A549 (cell line): ENCODE results near the gene SEMA4B. TPM values are rescaled to one million over a fixed set of nuclear protein-coding genes. Genes with fewer than 3 reads are reported as not detected.

Experiments
- ATAC-seq, 2 experiments: fragments of 200-7000 bp in 1 of 2; fragments of >200 bp in 1 of 2; cut with Nextera tagmentation in 1 of 2; cut with Tn5 transposase in 1 of 2; 3 replicates each; pipeline versions ENCODE4 v1.8.0 to v1.9.1; 2018 to 2020; ENCODE audit warnings: mild to moderate bottlenecking in 1 of 2, moderate library complexity in 1 of 2
- CTCF ChIA-PET: fragments of 300-600 bp; sonication (Branson Sonifier 250); formaldehyde crosslinking; extraction: SDS; loops from one replicate; lab custom pipeline; 2021; ENCODE audit warnings: antibody characterized with exemption, inconsistent platforms; lab: Yijun Ruan, JAX
- POLR2A ChIA-PET: fragments of 350-600 bp; formaldehyde crosslinking; extraction: SDS; loops from one replicate; lab custom pipeline; 2021; ENCODE audit warnings: antibody characterized with exemption, inconsistent platforms; lab: Yijun Ruan, JAX
- DNase-seq, 2 experiments: peaks; one replicate each; pipeline versions ENCODE4 v3.0.0 to v3.0.0-alpha.2; 2011 to 2016; ENCODE audit warnings: low read depth in 1 of 2, low spot score in 1 of 2
- FAIRE-seq: peaks from 2 replicates; lab custom pipeline; 2011; peaks lifted over from hg19 to GRCh38; lab: Jason Lieb, UNC
- H3K27ac ChIP-seq, 2 experiments: fragments of >200 bp; sonication (Bioruptor Twin); formaldehyde crosslinking; 3 replicates each; pipeline ENCODE4 v1.5.1; 2016 to 2017
- H3K4me1 ChIP-seq: fragments of >200 bp; sonication (Bioruptor Twin); formaldehyde crosslinking; 3 replicates; pipeline ENCODE4 v1.6.1; 2016
- H3K4me2 ChIP-seq: fragments of >200 bp; sonication (Bioruptor Twin); formaldehyde crosslinking; 3 replicates; pipeline ENCODE4 v1.6.1; 2016
- H3K4me3 ChIP-seq: fragments of >200 bp; sonication (Bioruptor Twin); formaldehyde crosslinking; 3 replicates; pipeline ENCODE4 v1.5.1; 2016
- H3K9me3 ChIP-seq: fragments of >200 bp; sonication (Bioruptor Twin); formaldehyde crosslinking; 3 replicates; pipeline ENCODE4 v1.6.1; 2016
- CBX8 ChIP-seq: fragments of 200-600 bp; sonication (generic); IDR thresholded peaks from 2 replicates; pipeline ENCODE4 v1.6.1; 2016
- CEBPB ChIP-seq, 2 experiments: fragments of >200 bp in 1 of 2; sonication (Bioruptor Twin) in 1 of 2; formaldehyde crosslinking in 1 of 2; IDR thresholded peaks; 2 replicates each; pipeline ENCODE4 v1.6.1; 2012 to 2016
- CHD2 ChIP-seq: fragments of 150-350 bp; IDR thresholded peaks from 2 replicates; pipeline ENCODE4 v1.6.1; 2014; ENCODE audit warnings: low read length; ENCODE audit not compliant: partially characterized antibody
- EHMT2 ChIP-seq: fragments of 200-600 bp; sonication (generic); IDR thresholded peaks from 2 replicates; pipeline ENCODE4 v1.6.1; 2016; ENCODE audit warnings: antibody characterized with exemption, low read depth, mild to moderate bottlenecking, moderate library complexity
- FOSB ChIP-seq: fragments of 250-450 bp; sonication (Bioruptor Pico); IDR thresholded peaks from 2 replicates; pipeline ENCODE4 v1.5.0; 2020; ENCODE audit warnings: mild to moderate bottlenecking, moderate library complexity
- HDAC2 ChIP-seq: fragments of 200-600 bp; sonication (generic); IDR thresholded peaks from 2 replicates; pipeline ENCODE4 v1.6.1; 2016
- HEYL ChIP-seq: fragments of 250-450 bp; sonication (Bioruptor Pico); IDR thresholded peaks from 2 replicates; pipeline ENCODE4 v1.8.0; 2021; ENCODE audit warnings: mild to moderate bottlenecking, moderate library complexity
- HOXB5 ChIP-seq: fragments of 250-450 bp; sonication (Bioruptor Pico); IDR thresholded peaks from 2 replicates; pipeline ENCODE4 v1.5.0; 2020; ENCODE audit warnings: mild to moderate bottlenecking, moderate library complexity
- JUN ChIP-seq, 2 experiments: fragments of >200 bp; sonication (Bioruptor Twin); formaldehyde crosslinking; IDR thresholded peaks; 2 replicates in 1 of 2; 3 replicates in 1 of 2; pipeline ENCODE4 v1.6.1; 2016 to 2017
- JUNB ChIP-seq: fragments of >200 bp; sonication (Bioruptor Twin); formaldehyde crosslinking; IDR thresholded peaks from 2 replicates; pipeline ENCODE4 v1.6.1; 2016
- KDM1A ChIP-seq: fragments of 200-600 bp; sonication (generic); IDR thresholded peaks from 2 replicates; pipeline ENCODE4 v1.6.1; 2016; ENCODE audit warnings: low read depth, mild to moderate bottlenecking
- MAFK ChIP-seq: fragments of 450-650 bp; IDR thresholded peaks from 2 replicates; pipeline ENCODE4 v1.6.1; 2014; ENCODE audit not compliant: partially characterized antibody
- MYC ChIP-seq: IDR thresholded peaks from 2 replicates; pipeline ENCODE4 v1.6.1; 2012; ENCODE audit warnings: mild to moderate bottlenecking, inconsistent platforms, low read length, improper control_type of control experiment, borderline replicate concordance
- NPAS2 ChIP-seq: fragments of 250-450 bp; sonication (Bioruptor Pico); IDR thresholded peaks from 2 replicates; pipeline ENCODE4 v1.8.0; 2022; ENCODE audit warnings: mild to moderate bottlenecking, moderate library complexity, borderline replicate concordance
- PHF8 ChIP-seq: fragments of 200-600 bp; sonication (generic); IDR thresholded peaks from 2 replicates; pipeline ENCODE4 v1.6.1; 2016; ENCODE audit warnings: low read depth, mild to moderate bottlenecking, antibody characterized with exemption, moderate library complexity, borderline replicate concordance
- SMC3 ChIP-seq: fragments of >200 bp; sonication (Bioruptor Twin); formaldehyde crosslinking; IDR thresholded peaks from 3 replicates; pipeline ENCODE4 v1.6.1; 2018; ENCODE audit warnings: inconsistent platforms
- SREBF2 ChIP-seq: fragments of 450-650 bp; IDR thresholded peaks from 2 replicates; pipeline ENCODE4 v1.6.1; 2014; ENCODE audit warnings: mild to moderate bottlenecking, moderate library complexity
- ZC3H11A ChIP-seq: fragments of 450-650 bp; IDR thresholded peaks from 2 replicates; pipeline ENCODE4 v1.6.1; 2014; ENCODE audit warnings: antibody characterized with exemption, mild to moderate bottlenecking
- WGBS: methylation state at CpG from one replicate; pipeline ENCODE4 v1.1.6; 2017; ENCODE audit errors: missing lambda C conversion rate; 5-methylcytosine and 5-hydroxymethylcytosine counted together
- polyA plus RNA-seq, 4 experiments: library from polyadenylated mRNA; depleted of rRNA in 3 of 4; stranded (reverse); fragments of >200 nt; fragmentation: RNase III in 1 of 4; extraction: RNeasy Plus Mini Kit Qiagen cat#74134 plus additional on column Dnase treatment in 1 of 4; gene quantifications; 2 replicates in 3 of 4; 3 replicates in 1 of 4; pipeline ENCODE4 v1.2.3, GENCODE V29; 2011 to 2017
- TF ChIP-seq, protein P1 (sequence below): IDR thresholded peaks from 2 replicates; pipeline ENCODE4 v1.6.1; 2012; ENCODE audit warnings: low read depth, borderline replicate concordance
- TF ChIP-seq, protein P2 (sequence below): fragments of 250-450 bp; sonication (Bioruptor Pico); IDR thresholded peaks from 2 replicates; pipeline ENCODE4 v1.5.0; 2020; ENCODE audit warnings: low read depth, mild to moderate bottlenecking, moderate library complexity
- TF ChIP-seq, protein P3 (sequence below): fragments of >200 bp; sonication (Bioruptor Twin); formaldehyde crosslinking; IDR thresholded peaks from 3 replicates; pipeline ENCODE4 v1.6.1; 2016

Gene SEMA4B
- polyA plus RNA-seq, 2 of the 4 experiments (the other 2 are of a cell fraction): 45.3 to 47.1 TPM

DNA sequence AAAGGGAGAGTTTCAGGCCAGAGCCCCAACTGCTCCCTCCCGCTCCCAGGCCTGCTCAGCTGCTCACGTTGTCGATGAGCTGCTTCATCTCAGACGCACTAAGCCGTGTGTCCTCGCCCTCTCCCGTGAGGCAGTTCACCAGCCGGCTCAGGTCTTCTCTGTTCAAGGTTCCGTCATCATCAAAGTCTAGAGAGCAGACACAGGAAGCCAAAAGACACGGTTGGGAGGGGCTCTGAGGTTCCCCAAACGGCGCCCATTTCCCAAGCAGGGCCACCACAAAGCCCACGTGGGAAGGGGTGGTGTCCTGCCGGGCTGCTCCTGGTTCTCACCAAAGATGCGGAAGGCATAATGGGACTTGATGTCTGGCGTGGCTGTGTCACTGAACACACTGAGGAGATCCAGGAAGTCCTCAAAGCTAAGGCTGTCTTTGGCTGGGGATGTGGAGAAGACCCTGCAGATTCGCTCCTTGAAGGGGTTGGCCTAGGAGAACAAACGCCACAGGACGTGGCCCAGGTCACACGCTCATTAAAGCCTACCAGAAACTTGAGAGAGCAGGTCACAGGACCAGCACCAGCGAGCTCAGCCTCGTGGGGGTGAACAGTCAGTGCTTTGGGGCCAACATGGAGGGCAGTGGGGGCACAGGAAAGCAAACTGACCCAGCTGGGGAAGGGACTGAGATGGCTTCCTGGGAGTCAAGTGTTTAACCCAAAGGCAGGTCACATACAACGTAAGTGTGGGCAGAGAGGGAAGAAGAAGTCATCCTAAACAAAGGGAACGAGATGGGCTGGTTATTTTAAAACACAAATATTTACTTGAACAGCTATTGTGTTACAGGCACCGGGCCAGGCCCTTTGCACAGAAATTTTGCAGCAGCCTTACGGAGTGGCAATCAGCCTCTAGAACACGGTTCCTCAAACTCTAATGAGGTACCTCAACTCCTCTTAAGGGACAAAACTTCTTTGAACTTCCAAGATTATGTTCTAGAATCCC, 30.2 kb downstream of the SEMA4B start:
- Histone ChIP-seq H3K4me1 (peaks cover 26% of the 10 kb centered on the region), H3K4me3 (no peak overlapping the region), H3K4me2 (peak overlapping the region; percentile 93), H3K9me3 (no peaks in the 10 kb centered on the region), H3K27ac (peak overlapping the region in 1 of 2 experiments; percentile 90; a peak in 1 of 6 replicates)
- no peak for ATAC-seq
- POLR2A ChIA-PET: interaction anchor here (0.6 to 0.9 kb wide), 2 partner anchors 11 to 88 kb away, joined by 3 read pairs; no protein-coding TSS in a partner anchor
- no peak for FAIRE-seq
- no peak for DNase-seq
- WGBS: 75% methylated on average over 27 of the region's 27 CpGs
- CTCF ChIA-PET: interaction anchor here (1.3 to 36.4 kb wide), 8 partner anchors 11 to 333 kb away, joined by 3 to 732 read pairs (median 6); partner anchors contain the start of gene TTLL13
- TF ChIP-seq CEBPB (IDR thresholded peaks at IDR 0.05) (no peak), SMC3 (no peak), HOXB5 (CRISPR knock-in tag) (no peak), EHMT2 (no peak), SREBF2 (no peak), CHD2 (no peak), PHF8 (no peak), MYC (no peak)

DNA sequence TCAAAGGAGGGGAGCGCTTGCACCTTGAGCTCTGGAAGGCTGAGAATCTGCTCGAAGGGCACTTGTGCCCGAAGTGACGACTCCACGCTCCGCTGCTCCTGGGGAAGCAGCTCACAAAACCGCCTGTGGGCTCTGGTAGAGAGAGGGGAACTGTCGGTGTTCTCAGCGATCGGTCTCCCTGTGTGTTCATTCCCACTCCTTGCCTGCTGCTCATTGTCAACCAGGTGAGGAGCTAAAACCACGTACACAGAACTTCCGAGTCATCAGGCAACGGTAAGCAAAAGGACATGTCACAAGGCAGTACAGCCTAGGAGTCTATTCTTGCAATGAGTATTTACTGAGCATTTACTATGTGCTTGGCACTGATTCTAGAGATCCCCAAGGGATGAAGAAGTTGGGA, 31.1 kb downstream of the SEMA4B start:
- peak overlapping the region; percentile 85; the same call in 1 of the 3 replicates for H3K4me3 ChIP-seq
- ChIA-PET POLR2A (interaction anchor here (1.4 to 2.3 kb wide), 4 partner anchors 11 to 48 kb away, joined by 4 to 15 read pairs (median 10); partner anchors contain the start of gene SEMA4B), CTCF (interaction anchor here (0.7 to 36.4 kb wide), 18 partner anchors 8 to 334 kb away, joined by 3 to 732 read pairs (median 6); partner anchors contain the start of genes SEMA4B and TTLL13)
- no peak for FAIRE-seq
- peaks cover 26% of the 10 kb centered on the region for H3K4me1 ChIP-seq
- no peak for ATAC-seq
- TF ChIP-seq, protein P1, sequence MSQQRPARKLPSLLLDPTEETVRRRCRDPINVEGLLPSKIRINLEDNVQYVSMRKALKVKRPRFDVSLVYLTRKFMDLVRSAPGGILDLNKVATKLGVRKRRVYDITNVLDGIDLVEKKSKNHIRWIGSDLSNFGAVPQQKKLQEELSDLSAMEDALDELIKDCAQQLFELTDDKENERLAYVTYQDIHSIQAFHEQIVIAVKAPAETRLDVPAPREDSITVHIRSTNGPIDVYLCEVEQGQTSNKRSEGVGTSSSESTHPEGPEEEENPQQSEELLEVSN: no peak
- TF ChIP-seq MAFK (no peak), KDM1A (no peak), CBX8 (no peak), SREBF2 (no peak), JUNB (no peak), HDAC2 (no peak), FOSB (no peak), ZC3H11A (no peak), HEYL (CRISPR knock-in tag) (no peak), JUN (IDR thresholded peaks at IDR 0.05) (no peak), NPAS2 (CRISPR knock-in tag) (no peak)
- TF ChIP-seq, protein P2, sequence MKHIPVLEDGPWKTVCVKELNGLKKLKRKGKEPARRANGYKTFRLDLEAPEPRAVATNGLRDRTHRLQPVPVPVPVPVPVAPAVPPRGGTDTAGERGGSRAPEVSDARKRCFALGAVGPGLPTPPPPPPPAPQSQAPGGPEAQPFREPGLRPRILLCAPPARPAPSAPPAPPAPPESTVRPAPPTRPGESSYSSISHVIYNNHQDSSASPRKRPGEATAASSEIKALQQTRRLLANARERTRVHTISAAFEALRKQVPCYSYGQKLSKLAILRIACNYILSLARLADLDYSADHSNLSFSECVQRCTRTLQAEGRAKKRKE: no peak
- TF ChIP-seq, protein P3, sequence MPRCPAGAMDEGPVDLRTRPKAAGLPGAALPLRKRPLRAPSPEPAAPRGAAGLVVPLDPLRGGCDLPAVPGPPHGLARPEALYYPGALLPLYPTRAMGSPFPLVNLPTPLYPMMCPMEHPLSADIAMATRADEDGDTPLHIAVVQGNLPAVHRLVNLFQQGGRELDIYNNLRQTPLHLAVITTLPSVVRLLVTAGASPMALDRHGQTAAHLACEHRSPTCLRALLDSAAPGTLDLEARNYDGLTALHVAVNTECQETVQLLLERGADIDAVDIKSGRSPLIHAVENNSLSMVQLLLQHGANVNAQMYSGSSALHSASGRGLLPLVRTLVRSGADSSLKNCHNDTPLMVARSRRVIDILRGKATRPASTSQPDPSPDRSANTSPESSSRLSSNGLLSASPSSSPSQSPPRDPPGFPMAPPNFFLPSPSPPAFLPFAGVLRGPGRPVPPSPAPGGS: no peak
- H3K9me3 ChIP-seq: no peaks in the 10 kb centered on the region
- WGBS: 80% methylated on average over 13 of the region's 13 CpGs
- H3K4me2 ChIP-seq: peak overlapping the region; percentile 93
- DNase-seq: no peak
- peak overlapping the region in 1 of 2 experiments; percentile 90; a peak in 3 of 6 replicates for H3K27ac ChIP-seq
